Gastroesophageal sphincter (tissue), 3 donors: ENCODE results near the gene MAP3K3.

Source experiments
- EP300 ChIP-seq: sonication (generic); formaldehyde crosslinking; IDR thresholded peaks from one replicate; pipeline ENCODE4 v1.6.1; 2017; ENCODE audit warnings: antibody characterized with exemption, mild to moderate bottlenecking
- POLR2A ChIP-seq, 2 donors: fragments of 450-650 bp; IDR thresholded peaks; one replicate each; pipeline ENCODE4 v1.6.1; 2017; ENCODE audit warnings: antibody characterized with exemption in 2 of 2, mild to moderate bottlenecking in 2 of 2, moderate library complexity in 1 of 2
- TF ChIP-seq, protein P1 (sequence below), 4 experiments: fragments of 200-600 bp in 2 of 4; fragments of 450-650 bp in 2 of 4; sonication (generic) in 1 of 4; IDR thresholded peaks; one replicate each; pipeline ENCODE4 v1.5.1; 2017 to 2019; ENCODE audit warnings: antibody characterized with exemption in 4 of 4, mild to moderate bottlenecking in 2 of 4, moderate library complexity in 2 of 4

GRCh38 chr17:63578769-63579111 lies 43.5 kb upstream of the MAP3K3 start:
- TF ChIP-seq, protein P1, sequence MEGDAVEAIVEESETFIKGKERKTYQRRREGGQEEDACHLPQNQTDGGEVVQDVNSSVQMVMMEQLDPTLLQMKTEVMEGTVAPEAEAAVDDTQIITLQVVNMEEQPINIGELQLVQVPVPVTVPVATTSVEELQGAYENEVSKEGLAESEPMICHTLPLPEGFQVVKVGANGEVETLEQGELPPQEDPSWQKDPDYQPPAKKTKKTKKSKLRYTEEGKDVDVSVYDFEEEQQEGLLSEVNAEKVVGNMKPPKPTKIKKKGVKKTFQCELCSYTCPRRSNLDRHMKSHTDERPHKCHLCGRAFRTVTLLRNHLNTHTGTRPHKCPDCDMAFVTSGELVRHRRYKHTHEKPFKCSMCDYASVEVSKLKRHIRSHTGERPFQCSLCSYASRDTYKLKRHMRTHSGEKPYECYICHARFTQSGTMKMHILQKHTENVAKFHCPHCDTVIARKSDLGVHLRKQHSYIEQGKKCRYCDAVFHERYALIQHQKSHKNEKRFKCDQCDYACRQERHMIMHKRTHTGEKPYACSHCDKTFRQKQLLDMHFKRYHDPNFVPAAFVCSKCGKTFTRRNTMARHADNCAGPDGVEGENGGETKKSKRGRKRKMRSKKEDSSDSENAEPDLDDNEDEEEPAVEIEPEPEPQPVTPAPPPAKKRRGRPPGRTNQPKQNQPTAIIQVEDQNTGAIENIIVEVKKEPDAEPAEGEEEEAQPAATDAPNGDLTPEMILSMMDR (IDR thresholded peaks at IDR 0.05), result no peak
- TF ChIP-seq POLR2A (IDR thresholded peaks at IDR 0.05), result no peak
- TF ChIP-seq EP300, result no peak
